Transverse colon (tissue), 4 donors: Measurements from ENCODE around the gene RIOK2. TPM values are rescaled to one million over a fixed set of nuclear protein-coding genes. Genes with fewer than 3 reads are reported as not detected.
"Not testable (repeated sequence)": the region's sequence is repeated elsewhere in the genome, so short reads cannot be mapped to it uniquely, and the experiment has no call there.

Experiments used
- DNase-seq: peaks from one replicate; pipeline ENCODE4 v3.0.0-alpha.2; 2019
- H3K27ac ChIP-seq, 4 donors: fragments of 200-600 bp; sonication (generic); 2 replicates each; pipeline ENCODE4 v1.5.1; 2016 to 2018; ENCODE audit warnings: inconsistent platforms in 4 of 4
- H3K27me3 ChIP-seq: fragments of 200-600 bp; sonication (generic); 2 replicates; pipeline ENCODE4 v1.5.1; 2017; ENCODE audit warnings: inconsistent platforms
- H3K36me3 ChIP-seq, 4 donors: fragments of 200-600 bp; sonication (generic); 2 replicates each; pipeline ENCODE4 v1.5.1; 2017 to 2019; ENCODE audit warnings: inconsistent platforms in 4 of 4
- H3K4me1 ChIP-seq, 4 donors: fragments of 200-600 bp; sonication (generic); 2 replicates each; pipeline ENCODE4 v1.5.1; 2017 to 2020; ENCODE audit warnings: inconsistent platforms in 4 of 4
- H3K4me3 ChIP-seq, 4 donors: fragments of 200-600 bp; sonication (generic); 1 replicate in 1 of 4; 2 replicates in 3 of 4; pipeline versions ENCODE4 v1.5.1 to v1.6.1; 2017 to 2019; ENCODE audit warnings: inconsistent platforms in 4 of 4
- H3K9me3 ChIP-seq, 2 donors: fragments of 200-600 bp; sonication (generic); 2 replicates each; pipeline ENCODE4 v1.5.1; 2017 to 2019; ENCODE audit warnings: inconsistent platforms in 2 of 2
- CTCF ChIP-seq, 5 experiments: fragments of 200-600 bp in 3 of 5; fragments of 450-650 bp in 2 of 5; sonication (generic) in 3 of 5; IDR thresholded peaks; 1 replicate in 2 of 5; 2 replicates in 3 of 5; pipeline ENCODE4 v1.5.1; 2016 to 2017; ENCODE audit warnings: antibody characterized with exemption in 5 of 5, inconsistent platforms in 3 of 5, mild to moderate bottlenecking in 2 of 5, moderate library complexity in 1 of 5
- EP300 ChIP-seq: sonication (generic); formaldehyde crosslinking; IDR thresholded peaks from one replicate; pipeline ENCODE4 v1.6.1; 2017; ENCODE audit warnings: antibody characterized with exemption, low read depth
- POLR2A ChIP-seq: fragments of 450-650 bp; IDR thresholded peaks from one replicate; pipeline ENCODE4 v1.6.1; 2016; ENCODE audit warnings: antibody characterized with exemption, mild to moderate bottlenecking, moderate library complexity
- POLR2AphosphoS5 ChIP-seq, 3 donors: sonication (generic); formaldehyde crosslinking; IDR thresholded peaks; one replicate each; pipeline ENCODE4 v1.6.1; 2016; ENCODE audit warnings: antibody characterized with exemption in 3 of 3
- WGBS, 2 donors: methylation state at CpG; one replicate each; pipeline ENCODE4 v1.1.5; 2018; ENCODE audit warnings: low coverage in 1 of 2; 5-methylcytosine and 5-hydroxymethylcytosine counted together
- in situ Hi-C, 4 donors: fragments of 200-750 bp; cut with MboI; loops; one replicate each; pipeline versions ENCODE4 v1.15.0 to v1.15.1; 2017; ENCODE audit warnings: low sequenced_read_pairs in 3 of 4, low pct_ligation_motif_present in 1 of 4, low pct_unique_long_range_greater_than_20kb in 1 of 4
- intact Hi-C: fragments of 100-400 bp; cut with DNase I; formaldehyde crosslinking; loops from one replicate; pipeline ENCODE4 v1.15.1; 2023; ENCODE audit warnings: low total_unique reads
- total RNA-seq, 4 donors: library from RNA; depleted of rRNA; stranded (reverse); fragments of >200 nt; gene quantifications; one replicate each; pipeline ENCODE4 v1.1.0, GENCODE V29; 2016

Gene RIOK2
- total RNA-seq, 4 donors from 2014 or later: 19.3 to 119 (median 23.4) TPM

GRCh38 chr5:97182571-97183099 lies 412 bp downstream of the RIOK2 start:
- Histone ChIP-seq H3K4me3 (peak overlapping the region; percentile 67 to 83 (median 74)), H3K4me1 (peaks cover 14 to 31% (median 17%) of the 10 kb centered on the region in 4 donors), H3K9me3 (no peaks in the 10 kb centered on the region), H3K36me3 (peaks cover 0 to 18% (median 9%) of the 10 kb centered on the region in 4 donors), H3K27me3 (no peaks in the 10 kb centered on the region), H3K27ac (peak overlapping the region; percentile 89 to 93 (median 92))
- DNase-seq: no peak
- TF ChIP-seq POLR2AphosphoS5 (IDR thresholded peaks at IDR 0.05) (no peak), POLR2A (no peak), EP300 (no peak), CTCF (IDR thresholded peaks at IDR 0.05) (no peak)
- intact Hi-C loops: no loop called here
- in situ Hi-C loops: loop anchor here in 2 of 4 donors (25.0 kb wide), 2 partner anchors 1580 to 1855 kb away; partner anchors contain the start of gene RGMB (in 1 of the 2)
- WGBS, 2 donors: 0% methylated on average over 8 to 12 of the region's 12 CpGs

DNA sequence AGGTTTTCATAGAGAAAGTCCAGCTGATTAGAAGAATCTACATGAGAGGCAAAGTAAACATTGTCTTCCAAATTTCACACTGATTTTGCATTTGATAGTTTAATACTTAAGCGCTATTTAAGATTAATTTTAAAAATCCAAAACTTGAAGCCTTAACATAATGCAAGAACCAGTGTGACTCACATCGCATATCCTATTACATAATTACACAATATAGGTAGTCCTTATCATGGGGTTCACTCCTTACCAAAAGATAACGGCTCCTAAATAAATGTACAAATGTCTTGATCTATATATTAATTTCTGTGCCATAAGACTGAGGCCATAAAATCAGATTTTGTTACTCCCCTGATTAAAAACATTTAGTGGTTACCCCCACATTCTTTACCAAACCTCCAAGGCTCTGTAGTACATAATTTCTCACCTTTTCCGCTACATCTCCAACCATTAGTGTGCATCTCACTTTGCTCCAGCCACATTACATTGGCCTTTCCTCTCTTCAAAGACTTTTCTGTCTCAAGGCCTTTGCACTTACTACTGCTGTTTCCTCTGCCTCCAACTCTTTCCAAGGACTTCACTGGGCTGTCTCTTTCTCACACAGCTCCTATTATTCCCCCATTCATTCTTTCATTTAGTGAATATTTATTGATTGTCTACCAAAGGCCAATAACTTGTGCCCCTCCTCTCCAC lies 1.0 kb downstream of the RIOK2 start:
- H3K4me1 ChIP-seq: peaks cover 14 to 31% (median 17%) of the 10 kb centered on the region in 4 donors
- no peak for DNase-seq
- H3K27ac ChIP-seq: peak overlapping the region in 2 of 4 donors; percentile 89 to 92
- no peaks in the 10 kb centered on the region for H3K9me3 ChIP-seq
- H3K36me3 ChIP-seq: peaks cover 0 to 25% (median 12%) of the 10 kb centered on the region in 4 donors
- TF ChIP-seq POLR2AphosphoS5 (IDR thresholded peaks at IDR 0.05) (no peak), EP300 (no peak)
- peak overlapping the region; percentile 67 to 83 (median 74) for H3K4me3 ChIP-seq
- H3K27me3 ChIP-seq: no peaks in the 10 kb centered on the region
- in situ Hi-C loops (loop anchor here in 2 of 4 donors (25.0 kb wide), 2 partner anchors 1580 to 1855 kb away; partner anchors contain the start of gene RGMB (in 1 of the 2)), intact Hi-C loops (no loop called here)
- WGBS, 2 donors: 56 to 67% methylated on average over 4 of the region's 4 CpGs

DNA sequence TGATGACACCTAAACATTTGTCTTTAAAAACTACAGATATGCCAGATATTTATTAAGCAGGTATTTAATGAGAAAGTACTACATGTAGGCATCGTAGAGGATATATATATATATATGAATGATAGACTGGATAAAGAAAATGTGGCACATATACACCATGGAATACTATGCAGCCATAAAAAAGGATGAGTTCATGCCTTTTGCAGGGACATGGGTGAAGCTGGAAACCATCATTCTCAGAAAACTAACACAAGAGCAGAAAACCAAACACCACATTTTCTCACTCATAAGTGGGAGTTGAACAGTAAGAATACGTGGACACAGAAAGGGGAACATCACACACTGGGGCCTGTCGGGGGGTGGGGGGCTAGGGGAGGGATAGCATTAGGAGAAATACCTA lies 3.6 kb downstream of the RIOK2 start:
- whole genome bisulfite sequencing, 2 donors: 63 to 100% methylated on average over 1 to 3 of the region's 3 CpGs
- in situ Hi-C loops: loop anchor here in 2 of 4 donors (25.0 kb wide), 2 partner anchors 1583 to 1858 kb away; partner anchors contain the start of gene RGMB (in 1 of the 2)

GRCh38 chr5:97172227-97172626 lies 10.8 kb downstream of the RIOK2 start:
- in situ Hi-C loops (loop anchor here in 3 of 4 donors (25.0 kb wide), 3 partner anchors 310 to 560 kb away; no protein-coding TSS in a partner anchor), intact Hi-C loops (no loop called here)
- Histone ChIP-seq H3K27me3 (no peaks in the 10 kb centered on the region), H3K4me1 (peaks cover 0 to 4% (median 0%) of the 10 kb centered on the region in 4 donors), H3K9me3 (no peaks in the 10 kb centered on the region), H3K36me3 (peaks cover 0 to 72% (median 23%) of the 10 kb centered on the region in 4 donors), H3K27ac (no peak overlapping the region), H3K4me3 (no peak overlapping the region)
- no peak for TF ChIP-seq POLR2A
- no peak for TF ChIP-seq POLR2AphosphoS5 (IDR thresholded peaks at IDR 0.05)
- TF ChIP-seq EP300: no peak
- TF ChIP-seq CTCF (IDR thresholded peaks at IDR 0.05): no peak
- no peak for DNase-seq

More for the DNA sequence above, 3.6 kb downstream of the RIOK2 start:
- H3K4me3 ChIP-seq, DNase-seq, H3K27ac ChIP-seq, intact Hi-C loops, H3K9me3 ChIP-seq, H3K27me3 ChIP-seq: not testable (repeated sequence)
- peaks cover 14 to 28% (median 17%) of the 10 kb centered on the region in 4 donors for H3K4me1 ChIP-seq
- peaks cover 0 to 48% (median 21%) of the 10 kb centered on the region in 4 donors for H3K36me3 ChIP-seq

DNA sequence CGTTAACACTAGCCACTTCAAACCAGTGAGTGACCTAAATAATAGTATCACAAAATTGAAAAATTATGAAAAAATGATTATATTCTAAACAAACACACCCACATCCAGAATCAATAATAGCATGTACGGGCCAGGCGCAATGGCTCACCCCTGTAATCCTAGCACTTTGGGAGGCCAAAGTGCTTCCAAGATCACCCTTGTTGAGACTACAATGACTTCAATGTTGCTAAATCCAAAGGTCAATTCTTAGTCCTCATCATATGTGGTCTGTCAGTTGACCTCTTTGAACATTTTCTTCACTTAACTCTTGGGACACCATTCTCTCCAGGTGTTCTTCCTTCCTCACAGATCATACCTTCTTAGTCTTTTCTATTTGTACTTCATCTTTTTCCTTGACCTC lies 11.3 kb downstream of the RIOK2 start:
- H3K9me3 ChIP-seq: no peaks in the 10 kb centered on the region
- no peak overlapping the region for H3K4me3 ChIP-seq
- in situ Hi-C loops: loop anchor here in 3 of 4 donors (25.0 kb wide), 3 partner anchors 309 to 559 kb away; no protein-coding TSS in a partner anchor
- intact Hi-C loops: no loop called here
- H3K36me3 ChIP-seq: peaks cover 0 to 72% (median 21%) of the 10 kb centered on the region in 4 donors
- no peaks in the 10 kb centered on the region for H3K27me3 ChIP-seq
- DNase-seq: no peak
- 73 to 91% methylated on average over 3 of the region's 3 CpGs for WGBS, 2 donors
- peaks cover 0 to 9% (median 0%) of the 10 kb centered on the region in 4 donors for H3K4me1 ChIP-seq
- H3K27ac ChIP-seq: no peak overlapping the region
- no peak for TF ChIP-seq POLR2A
- TF ChIP-seq POLR2AphosphoS5 (IDR thresholded peaks at IDR 0.05): no peak
- no peak for TF ChIP-seq CTCF (IDR thresholded peaks at IDR 0.05)
- TF ChIP-seq EP300: no peak
